Measurements from ENCODE around the gene CSK. TPM values are rescaled to one million over a fixed set of nuclear protein-coding genes. Genes with fewer than 3 reads are reported as not detected.

Gene CSK
- polyA plus RNA-seq, 1 experiment: 25.3 TPM

DNA sequence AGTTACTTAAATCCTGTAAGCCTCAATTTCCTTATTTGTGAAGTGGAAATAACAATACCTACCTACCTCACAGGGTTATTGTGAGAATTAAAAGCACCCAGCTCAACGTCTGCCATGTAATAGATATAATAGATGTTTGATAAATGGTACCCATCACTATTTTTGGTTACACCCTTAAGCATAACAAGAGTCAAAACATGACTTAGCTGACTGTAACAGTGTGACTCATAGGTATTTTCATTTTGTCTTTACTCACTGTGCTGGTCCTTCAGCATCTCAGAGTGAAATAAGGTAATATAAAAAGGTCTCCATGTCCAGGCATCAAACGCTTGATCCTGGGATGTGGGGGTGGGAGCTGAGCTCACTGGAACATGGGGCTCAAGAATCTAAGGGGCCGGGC is 47.6 kb downstream of the CSK start:
- POLR2A ChIA-PET: no interaction called here
- TF ChIP-seq, protein P1, sequence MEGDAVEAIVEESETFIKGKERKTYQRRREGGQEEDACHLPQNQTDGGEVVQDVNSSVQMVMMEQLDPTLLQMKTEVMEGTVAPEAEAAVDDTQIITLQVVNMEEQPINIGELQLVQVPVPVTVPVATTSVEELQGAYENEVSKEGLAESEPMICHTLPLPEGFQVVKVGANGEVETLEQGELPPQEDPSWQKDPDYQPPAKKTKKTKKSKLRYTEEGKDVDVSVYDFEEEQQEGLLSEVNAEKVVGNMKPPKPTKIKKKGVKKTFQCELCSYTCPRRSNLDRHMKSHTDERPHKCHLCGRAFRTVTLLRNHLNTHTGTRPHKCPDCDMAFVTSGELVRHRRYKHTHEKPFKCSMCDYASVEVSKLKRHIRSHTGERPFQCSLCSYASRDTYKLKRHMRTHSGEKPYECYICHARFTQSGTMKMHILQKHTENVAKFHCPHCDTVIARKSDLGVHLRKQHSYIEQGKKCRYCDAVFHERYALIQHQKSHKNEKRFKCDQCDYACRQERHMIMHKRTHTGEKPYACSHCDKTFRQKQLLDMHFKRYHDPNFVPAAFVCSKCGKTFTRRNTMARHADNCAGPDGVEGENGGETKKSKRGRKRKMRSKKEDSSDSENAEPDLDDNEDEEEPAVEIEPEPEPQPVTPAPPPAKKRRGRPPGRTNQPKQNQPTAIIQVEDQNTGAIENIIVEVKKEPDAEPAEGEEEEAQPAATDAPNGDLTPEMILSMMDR (IDR thresholded peaks at IDR 0.05; ENCODE audit: insufficient read depth, low read depth, low read length): no peak
- CTCF ChIA-PET: no interaction called here
- no peaks in the 10 kb centered on the region for H3K36me3 ChIP-seq (ENCODE audit: control insufficient read depth, insufficient read depth, low read length)
- DNase-seq (ENCODE audit: low read depth): no peak
- H3K4me3 ChIP-seq (ENCODE audit: low read depth, low read length): no peak overlapping the region
- peaks cover 27% of the 10 kb centered on the region for H3K27me3 ChIP-seq (ENCODE audit: control insufficient read depth, insufficient read depth, low read length)

DNA sequence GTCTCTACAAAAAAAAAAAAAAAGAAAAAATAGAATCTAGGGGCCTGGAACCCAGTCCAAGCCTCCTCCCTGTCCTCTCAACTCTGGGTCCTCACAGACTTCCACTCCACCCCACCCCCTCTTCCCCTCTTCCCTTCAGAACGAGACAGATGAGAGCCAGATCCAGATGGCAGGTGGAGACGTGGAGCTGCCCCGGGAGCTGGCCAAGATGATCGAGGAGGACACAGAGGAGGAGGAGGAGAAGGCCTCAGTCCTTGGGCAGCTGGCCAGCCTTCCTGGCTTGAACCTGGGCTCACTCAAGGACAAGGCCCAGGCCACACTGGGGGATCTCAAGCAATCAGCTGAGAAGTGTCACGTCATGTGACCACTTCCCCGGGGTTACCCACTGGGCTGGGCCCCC is 48.1 kb downstream of the CSK start:
- POLR2A ChIA-PET: no interaction called here
- DNase-seq (ENCODE audit: low read depth): no peak
- Histone ChIP-seq H3K36me3 (ENCODE audit: control insufficient read depth, insufficient read depth, low read length) (no peaks in the 10 kb centered on the region), H3K4me3 (ENCODE audit: low read depth, low read length) (no peak overlapping the region), H3K27me3 (ENCODE audit: control insufficient read depth, insufficient read depth, low read length) (peaks cover 25% of the 10 kb centered on the region)
- TF ChIP-seq, protein P1 (IDR thresholded peaks at IDR 0.05; ENCODE audit: insufficient read depth, low read depth, low read length): no peak
- CTCF ChIA-PET: interaction anchor here (0.6 to 1.6 kb wide), 2 partner anchors 32 to 120 kb away, joined by 3 read pairs; no protein-coding TSS in a partner anchor

DNA sequence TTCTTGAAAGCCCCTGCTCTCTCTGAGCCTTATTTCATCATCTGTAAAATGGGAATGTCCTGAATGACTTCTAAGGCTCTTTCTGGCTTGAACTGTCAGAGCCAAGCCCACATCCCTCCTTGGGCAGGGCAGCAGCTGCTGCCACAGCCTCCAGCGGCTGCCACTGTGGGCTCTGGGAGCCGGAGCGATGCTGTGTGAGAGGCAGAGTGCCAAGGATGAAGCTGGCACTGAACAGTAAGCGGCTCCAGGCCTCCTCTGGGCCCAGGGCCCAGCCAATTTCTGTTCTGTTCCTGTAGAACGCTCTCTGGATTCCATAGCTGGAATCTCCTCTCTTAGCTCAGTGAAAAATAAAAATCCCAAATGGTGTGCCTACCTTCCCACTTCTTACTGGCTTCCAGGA is 49.0 kb downstream of the CSK start:
- CTCF ChIA-PET: interaction anchor here (1.6 to 2.2 kb wide), 2 partner anchors 12 to 119 kb away, joined by 3 to 7 read pairs; partner anchors contain the start of gene ULK3
- no peak for DNase-seq (ENCODE audit: low read depth)
- POLR2A ChIA-PET: no interaction called here
- TF ChIP-seq, protein P1 (IDR thresholded peaks at IDR 0.05; ENCODE audit: insufficient read depth, low read depth, low read length): no peak
- no peak overlapping the region for H3K4me3 ChIP-seq (ENCODE audit: low read depth, low read length)
- H3K27me3 ChIP-seq (ENCODE audit: control insufficient read depth, insufficient read depth, low read length): peaks cover 18% of the 10 kb centered on the region
- H3K36me3 ChIP-seq (ENCODE audit: control insufficient read depth, insufficient read depth, low read length): no peaks in the 10 kb centered on the region

DNA sequence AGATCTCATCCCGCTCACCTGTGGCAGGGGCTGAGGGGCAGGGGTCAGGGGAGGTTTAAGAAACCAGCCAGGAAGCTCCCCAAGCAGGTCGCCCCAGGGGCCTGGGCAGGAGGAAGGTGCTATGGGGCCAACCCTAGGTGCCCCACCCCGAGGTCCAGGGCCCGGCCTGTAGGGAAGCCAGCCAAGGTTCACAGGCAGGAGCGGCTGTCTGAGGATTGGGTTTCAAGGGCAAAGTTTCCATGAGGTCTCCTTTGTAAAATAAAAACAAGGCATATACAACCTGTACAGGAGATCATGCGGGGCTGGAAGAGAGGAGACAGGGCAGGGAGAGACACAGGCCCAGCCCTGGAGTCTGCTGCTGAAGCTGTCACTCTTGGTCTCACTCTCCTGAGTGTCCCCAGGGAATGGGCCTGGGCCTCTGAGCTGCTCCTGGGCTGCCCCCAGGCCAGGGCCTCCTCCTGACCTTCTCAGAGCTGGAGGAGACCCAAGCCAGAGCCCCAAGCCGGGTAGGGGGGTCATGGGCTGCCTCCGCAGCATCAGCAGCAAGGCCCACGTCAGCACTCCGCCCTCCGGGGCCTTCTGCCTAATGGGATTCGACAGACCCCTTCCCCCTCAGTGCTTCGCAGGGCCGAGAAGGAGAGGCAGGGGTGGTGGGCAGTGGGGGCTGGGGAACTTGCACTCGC is 50.1 kb downstream of the CSK start:
- ChIA-PET CTCF (interaction anchor here (0.9 to 2.5 kb wide), 6 partner anchors 10 to 70 kb away, joined by 3 to 9 read pairs (median 4); partner anchors contain the start of gene ULK3), POLR2A (no interaction called here)
- H3K27me3 ChIP-seq (ENCODE audit: control insufficient read depth, insufficient read depth, low read length): peaks cover 11% of the 10 kb centered on the region
- TF ChIP-seq, protein P1 (IDR thresholded peaks at IDR 0.05; ENCODE audit: insufficient read depth, low read depth, low read length): no peak
- no peak for DNase-seq (ENCODE audit: low read depth)
- H3K36me3 ChIP-seq (ENCODE audit: control insufficient read depth, insufficient read depth, low read length): no peaks in the 10 kb centered on the region; the same call in 1 of the 2 replicates
- no peak overlapping the region for H3K4me3 ChIP-seq (ENCODE audit: low read depth, low read length)

DNA sequence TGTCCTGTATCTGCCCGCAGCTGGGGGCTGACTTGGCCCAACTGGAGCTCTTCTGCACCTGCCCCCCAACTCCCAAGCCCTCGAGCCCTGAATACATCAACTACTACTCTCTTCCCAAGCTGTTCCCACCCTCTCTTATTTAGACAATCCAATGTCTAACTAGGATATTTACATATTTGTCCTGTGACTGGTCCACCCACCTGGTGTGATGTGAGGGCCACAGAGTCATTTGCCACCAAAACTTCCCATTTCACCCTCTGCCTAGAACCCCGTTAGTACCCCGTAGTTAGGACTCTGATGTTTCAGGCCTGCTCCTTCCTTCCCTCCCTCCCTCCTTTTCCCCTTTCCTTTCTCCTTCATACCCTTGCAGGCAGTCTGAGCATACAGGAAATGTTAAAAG is 50.9 kb downstream of the CSK start:
- H3K4me3 ChIP-seq (ENCODE audit: low read depth, low read length): no peak overlapping the region
- no peaks in the 10 kb centered on the region; the same call in none of the 2 replicates for H3K36me3 ChIP-seq (ENCODE audit: control insufficient read depth, insufficient read depth, low read length)
- ChIA-PET CTCF (interaction anchor here (0.9 to 2.5 kb wide), 7 partner anchors 10 to 69 kb away, joined by 3 to 9 read pairs (median 4); partner anchors contain the start of gene ULK3), POLR2A (no interaction called here)
- no peak for DNase-seq (ENCODE audit: low read depth)
- H3K27me3 ChIP-seq (ENCODE audit: control insufficient read depth, insufficient read depth, low read length): peaks cover 6% of the 10 kb centered on the region; the same call in 1 of the 2 replicates
- TF ChIP-seq, protein P1 (IDR thresholded peaks at IDR 0.05; ENCODE audit: insufficient read depth, low read depth, low read length): no peak
